ENCODE data around the gene TPM1. TPM values are rescaled to one million over a fixed set of nuclear protein-coding genes. Genes with fewer than 3 reads are reported as not detected.

TPM1 gene
- total RNA-seq, 2 experiments from 2014 or later, result 8.0 to 8.5 TPM

DNA sequence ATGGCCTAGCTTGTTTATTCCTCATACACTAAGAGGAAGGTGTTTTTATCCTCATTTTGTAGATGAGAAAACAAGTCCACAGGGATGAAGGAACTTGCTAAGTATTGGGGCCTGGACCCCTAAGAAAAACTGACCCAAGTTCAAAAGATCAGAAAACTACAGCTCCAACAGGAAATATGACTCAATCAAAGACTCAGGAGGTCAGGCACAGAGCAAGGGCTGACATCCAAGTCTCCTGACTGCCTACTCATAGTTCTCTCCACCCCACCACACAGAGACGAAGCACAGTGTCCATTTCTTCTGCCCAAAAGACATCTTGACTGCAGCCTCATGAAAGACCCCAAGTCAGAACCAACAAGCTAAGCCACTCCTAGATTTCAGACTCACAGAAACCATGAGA, 26.9 kb upstream of the TPM1 start:
- CTCF ChIA-PET, result no interaction called here

DNA sequence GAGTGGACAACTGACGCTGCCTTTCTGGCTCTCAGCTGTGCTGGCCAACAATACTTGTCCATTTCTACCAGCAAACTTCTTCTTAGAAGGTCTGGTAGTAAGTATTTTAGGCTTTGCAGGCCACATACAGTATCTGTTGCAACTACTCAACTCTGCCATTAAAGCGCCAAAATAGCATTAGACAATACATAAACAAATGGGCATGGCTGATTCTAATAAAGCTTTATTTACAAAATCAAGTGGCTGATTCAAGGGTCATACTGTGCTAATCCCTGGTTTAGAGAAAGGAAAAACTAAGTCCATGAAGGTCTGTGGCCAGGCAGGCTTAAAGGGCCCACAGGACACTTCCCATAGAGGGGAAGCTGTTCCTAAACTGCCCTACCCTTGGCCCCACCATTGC, 26.3 kb upstream of the TPM1 start:
- ChIA-PET POLR2A (no interaction called here), CTCF (no interaction called here)

More for the DNA sequence above, 26.9 kb upstream of the TPM1 start:
- POLR2A ChIA-PET, result no interaction called here

DNA sequence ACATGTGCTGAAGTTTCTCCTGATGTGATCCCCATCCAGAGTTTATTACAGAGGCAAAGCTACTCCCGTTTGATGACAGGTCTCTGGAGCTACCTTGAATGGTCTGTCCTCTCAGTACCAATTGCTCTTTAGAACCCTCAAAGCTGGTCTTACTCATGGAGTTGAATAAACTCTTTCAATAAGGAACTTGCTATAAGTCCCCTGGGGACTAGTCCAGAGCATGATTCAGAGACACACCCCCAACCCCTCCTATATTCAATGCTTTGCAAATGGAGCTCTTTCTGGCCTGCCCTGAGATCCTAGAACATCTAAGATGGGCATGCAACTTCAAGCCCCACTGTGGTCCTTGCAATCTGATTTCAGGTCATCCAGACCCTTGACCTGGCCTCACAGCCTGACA, 23.9 kb upstream of the TPM1 start:
- ChIA-PET CTCF (no interaction called here), POLR2A (no interaction called here)

DNA sequence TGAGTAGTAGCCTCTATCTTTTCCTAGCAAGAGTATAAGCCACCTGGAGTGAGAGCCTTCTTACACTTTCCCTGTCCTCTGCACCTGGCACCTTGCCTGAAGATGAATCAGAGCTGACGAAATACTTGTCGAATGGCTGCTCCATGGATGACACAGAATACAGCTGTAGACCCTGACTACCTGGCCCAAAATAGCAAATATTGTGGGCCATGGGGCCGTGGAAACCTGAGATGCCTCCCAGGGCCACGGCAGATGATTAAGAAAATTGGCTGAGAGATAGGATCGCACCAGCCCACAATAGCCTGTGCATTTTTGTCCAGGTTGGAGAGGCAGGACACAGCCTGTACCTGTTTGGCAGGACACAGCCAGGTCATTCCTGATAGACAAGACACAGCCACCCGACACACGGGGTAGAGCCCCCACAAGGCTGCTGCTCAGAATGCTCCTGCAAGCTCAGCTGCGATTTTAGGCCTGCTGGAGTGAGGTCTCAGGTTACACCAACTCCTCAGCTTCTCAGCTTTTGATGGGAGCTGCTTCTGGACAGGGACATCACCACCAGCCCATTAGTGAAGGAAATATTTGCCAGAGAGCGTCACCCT, 22.9 kb upstream of the TPM1 start:
- POLR2A ChIA-PET, result no interaction called here

DNA sequence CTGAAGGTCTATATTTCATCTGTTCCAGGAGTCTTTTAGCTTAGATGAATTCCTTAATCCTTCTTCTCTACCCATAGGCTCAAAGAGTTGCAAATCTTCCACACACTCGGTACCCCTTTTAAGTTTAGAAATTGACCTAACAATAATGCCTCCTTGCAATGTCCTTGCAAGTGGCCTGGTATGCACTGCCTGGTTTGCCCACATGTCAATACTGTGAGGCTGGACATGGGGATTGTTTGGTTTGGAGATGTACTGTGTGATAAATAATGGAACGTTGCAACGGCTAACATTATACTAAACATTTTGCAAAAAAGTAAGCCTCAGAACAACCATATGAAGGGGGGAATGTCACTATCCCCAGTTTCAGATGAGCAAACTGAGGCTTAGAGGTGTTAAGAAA, 22.4 kb upstream of the TPM1 start:
- POLR2A ChIA-PET, result no interaction called here
- CTCF ChIA-PET, result no interaction called here

More for the DNA sequence above, 22.9 kb upstream of the TPM1 start:
- CTCF ChIA-PET, result no interaction called here

DNA sequence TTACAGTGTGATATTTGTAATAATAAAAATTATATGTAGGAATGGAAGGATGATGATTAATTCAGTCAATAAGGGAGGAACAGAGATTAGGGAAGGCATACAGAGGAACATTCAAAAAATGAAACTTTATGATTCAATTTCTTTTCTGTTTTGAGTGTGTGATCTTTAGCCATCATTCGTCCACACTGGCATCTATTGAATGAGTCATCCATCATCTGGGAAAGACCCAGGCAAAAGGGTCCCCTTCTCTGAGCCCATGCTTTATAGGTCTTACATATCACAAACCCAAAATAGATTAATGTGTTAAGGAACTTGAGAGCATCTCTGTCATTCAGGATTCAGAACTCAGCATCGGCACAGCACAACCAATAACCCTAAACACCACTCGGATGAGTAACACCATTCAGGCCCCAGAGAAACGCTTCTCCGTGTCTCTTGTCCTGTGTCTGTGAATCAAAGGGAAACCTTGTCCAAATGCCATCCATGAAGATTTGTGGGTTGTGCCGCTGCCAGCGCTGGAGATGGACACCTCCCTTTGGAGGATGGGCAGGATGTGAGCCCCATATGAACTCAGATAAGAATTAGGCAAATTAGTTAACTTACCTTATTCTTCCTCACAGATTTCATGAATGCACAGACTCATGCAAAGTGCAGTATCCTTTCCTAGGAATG, 21.7 kb upstream of the TPM1 start:
- CTCF ChIA-PET, result no interaction called here
- POLR2A ChIA-PET, result no interaction called here

DNA sequence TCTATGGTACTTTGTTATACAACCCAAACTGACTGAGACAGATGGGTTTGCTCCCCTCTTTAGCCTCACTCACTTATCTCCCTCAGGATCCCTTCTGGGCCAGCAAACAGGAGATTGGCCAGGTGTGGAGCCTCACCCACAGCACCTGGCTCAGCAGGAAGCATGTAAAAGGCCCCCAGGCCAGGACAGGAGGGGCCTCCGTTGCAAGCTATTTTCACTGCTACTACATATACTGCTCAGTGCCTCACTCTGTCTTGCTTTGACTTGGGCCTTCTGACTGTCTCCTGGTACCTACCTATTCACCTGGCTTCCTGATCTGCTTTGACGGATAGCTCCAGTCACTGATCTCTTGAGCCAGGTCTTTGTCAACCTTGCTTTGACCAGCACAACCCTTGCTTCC, 20.4 kb upstream of the TPM1 start:
- CTCF ChIA-PET, result no interaction called here

DNA sequence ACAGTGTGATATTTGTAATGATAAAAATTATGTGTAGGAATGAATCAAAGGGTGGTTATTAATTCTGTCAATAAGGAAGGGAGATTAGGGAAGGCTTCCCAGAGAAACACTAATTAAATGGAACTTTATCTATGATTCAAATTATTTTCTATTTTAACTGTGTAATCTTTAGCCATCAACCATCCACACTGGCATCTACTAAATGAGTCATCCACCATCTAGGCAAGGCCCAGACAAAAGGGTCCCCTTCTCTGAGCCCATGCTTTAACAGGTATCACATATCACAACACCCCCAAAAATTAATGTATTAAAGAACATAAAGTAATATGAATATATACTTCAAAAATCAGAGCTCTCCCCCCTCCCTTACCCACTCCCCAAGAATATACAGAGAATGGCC, 19.9 kb upstream of the TPM1 start:
- POLR2A ChIA-PET, result no interaction called here
- CTCF ChIA-PET, result no interaction called here

More for the DNA sequence above, 20.4 kb upstream of the TPM1 start:
- POLR2A ChIA-PET, result no interaction called here

DNA sequence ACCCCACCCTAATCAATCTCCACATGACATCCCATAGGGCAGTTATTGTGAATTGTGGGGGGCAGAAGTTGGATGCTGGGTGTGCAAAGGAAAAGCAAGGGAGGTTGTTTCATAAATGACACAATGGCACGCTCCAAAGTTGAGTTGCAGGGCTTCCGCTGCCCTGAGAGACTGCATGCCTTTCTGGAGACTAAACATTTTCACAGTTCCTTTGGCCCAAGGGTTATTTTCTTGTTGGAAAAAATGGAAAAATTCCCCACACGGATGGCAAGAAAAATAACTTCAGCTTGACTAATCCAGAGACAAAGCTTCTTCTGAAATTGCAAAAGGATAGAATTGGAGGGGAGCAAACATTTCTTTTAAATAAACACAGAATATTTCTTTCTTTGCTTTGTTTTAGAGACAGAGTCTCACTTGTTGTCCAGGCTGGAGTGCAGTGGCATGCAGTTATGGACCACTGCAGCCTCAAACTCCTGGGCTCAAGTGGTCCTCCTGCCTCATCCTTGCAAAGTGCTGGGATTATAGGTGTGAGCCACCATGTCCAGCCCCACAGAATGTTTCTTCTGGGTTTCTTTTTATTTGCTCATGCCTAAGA, 19.1 kb upstream of the TPM1 start:
- ChIA-PET CTCF (interaction anchor here (1.0 kb wide), 1 partner anchor 25 kb away, joined by 3 read pairs; no protein-coding TSS in a partner anchor), POLR2A (no interaction called here)

DNA sequence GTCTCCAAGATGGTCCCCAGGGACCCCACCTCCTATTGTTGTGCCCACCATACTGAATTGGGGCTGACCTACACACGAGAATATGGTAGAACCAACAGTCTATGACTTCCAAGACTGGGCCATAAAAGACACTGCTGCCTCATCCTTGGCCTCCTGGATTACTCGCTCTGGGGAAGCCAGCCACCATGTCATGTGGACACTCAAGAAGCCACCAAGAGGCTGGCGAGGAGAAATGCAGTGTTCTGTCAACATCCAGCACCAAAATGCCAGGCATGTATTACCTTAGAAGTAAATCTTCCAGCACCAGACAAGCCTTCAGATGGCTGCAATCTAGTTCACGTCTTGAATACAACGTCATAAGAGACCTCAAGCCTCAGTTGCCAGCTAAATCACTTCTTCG, 17.1 kb upstream of the TPM1 start:
- ChIA-PET POLR2A (no interaction called here), CTCF (no interaction called here)

DNA sequence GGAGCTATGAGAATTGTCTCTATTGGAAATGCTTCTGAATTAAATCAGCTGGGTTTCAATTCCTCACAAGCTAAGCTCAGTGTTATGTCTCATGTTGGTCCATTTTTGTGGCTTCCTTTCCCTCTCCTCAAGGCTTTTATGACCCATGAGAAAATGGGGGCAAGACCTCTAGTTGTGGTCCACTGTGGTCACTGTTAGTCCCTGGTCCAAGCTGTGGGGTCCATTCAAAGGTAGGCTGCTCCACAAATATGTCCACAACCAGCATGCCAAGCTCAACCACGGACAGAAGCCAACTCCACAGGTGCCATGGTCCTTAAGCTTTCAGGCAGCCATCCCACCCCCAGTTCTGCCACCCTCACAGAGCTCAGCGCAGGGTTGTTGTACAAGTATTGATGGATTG, 14.9 kb upstream of the TPM1 start:
- ChIA-PET CTCF (no interaction called here), POLR2A (no interaction called here)

DNA sequence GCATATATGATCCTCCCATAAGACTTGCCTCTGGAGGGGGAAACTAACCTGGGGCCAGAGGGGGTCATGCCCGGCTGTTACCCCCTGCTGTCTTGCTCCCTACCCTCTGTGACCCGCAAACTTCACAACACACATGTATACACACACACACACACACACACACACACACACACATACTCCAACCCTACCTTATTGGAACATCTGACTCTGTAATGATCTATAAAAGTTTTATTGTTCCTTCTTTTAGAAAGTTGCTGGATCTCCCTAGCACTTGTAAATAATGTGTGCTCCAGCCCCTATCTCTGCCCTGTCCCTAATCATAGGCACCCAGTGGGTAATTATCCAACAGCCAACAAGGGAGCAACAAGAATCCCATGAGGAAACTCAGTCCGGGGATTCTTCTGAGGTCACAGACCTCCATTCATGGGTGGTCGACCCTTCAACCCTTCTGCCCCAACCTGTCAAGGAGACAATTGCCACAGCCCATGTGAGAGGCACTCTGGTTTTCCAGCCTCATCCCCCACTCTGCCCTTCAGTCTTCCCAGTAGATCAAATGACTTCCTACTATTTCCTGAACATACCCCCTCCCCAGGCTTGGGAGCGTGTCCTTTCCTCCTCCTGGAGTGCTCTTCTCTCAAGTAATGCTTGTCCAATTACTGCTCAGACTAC, 14.0 kb upstream of the TPM1 start:
- POLR2A ChIA-PET, result no interaction called here
- CTCF ChIA-PET, result no interaction called here

DNA sequence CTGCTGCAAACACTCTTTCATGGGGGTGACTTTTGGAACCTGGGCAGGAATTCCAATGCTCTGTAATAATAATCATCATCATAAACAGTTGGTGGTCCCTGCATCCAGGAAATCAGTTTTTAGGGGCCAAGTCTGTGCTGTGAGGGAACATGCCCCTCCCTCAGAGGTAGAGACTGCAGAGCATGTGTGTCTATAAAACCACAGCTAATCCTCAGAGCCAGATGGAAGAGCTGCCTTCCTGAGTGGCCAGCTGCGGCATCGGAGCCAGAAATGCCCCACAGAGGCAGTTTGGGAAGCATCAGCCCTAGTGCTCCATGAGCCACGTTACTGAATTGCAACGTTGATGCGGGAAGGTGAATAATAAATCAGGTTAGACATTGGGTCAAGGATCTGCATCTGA, 12.9 kb upstream of the TPM1 start:
- ChIA-PET CTCF (no interaction called here), POLR2A (no interaction called here)

DNA sequence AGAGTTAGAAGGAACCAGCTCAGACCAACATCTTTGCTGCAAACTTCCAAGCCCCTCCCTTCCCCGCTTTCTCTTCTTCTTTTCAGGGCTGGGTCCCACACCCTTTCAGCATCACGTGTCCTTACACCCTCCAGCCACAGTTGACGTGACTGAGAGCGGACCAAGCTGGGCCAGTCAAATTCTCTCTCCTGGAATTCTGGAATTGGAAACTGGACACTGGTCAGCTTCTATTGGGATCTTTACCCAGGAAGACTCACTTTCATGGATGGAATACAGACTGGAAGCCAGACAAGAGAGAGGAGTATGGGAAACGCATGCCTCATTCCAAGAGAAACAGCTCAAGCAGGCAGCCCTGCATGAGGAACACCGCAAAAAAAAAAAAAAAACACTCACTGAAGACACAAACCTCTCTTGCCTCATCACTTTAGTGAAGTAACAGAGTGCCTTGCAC, 12.4 kb upstream of the TPM1 start:
- POLR2A ChIA-PET, result no interaction called here
- CTCF ChIA-PET, result interaction anchor here (1.1 kb wide), 1 partner anchor 18 kb away, joined by 4 read pairs; no protein-coding TSS in a partner anchor

DNA sequence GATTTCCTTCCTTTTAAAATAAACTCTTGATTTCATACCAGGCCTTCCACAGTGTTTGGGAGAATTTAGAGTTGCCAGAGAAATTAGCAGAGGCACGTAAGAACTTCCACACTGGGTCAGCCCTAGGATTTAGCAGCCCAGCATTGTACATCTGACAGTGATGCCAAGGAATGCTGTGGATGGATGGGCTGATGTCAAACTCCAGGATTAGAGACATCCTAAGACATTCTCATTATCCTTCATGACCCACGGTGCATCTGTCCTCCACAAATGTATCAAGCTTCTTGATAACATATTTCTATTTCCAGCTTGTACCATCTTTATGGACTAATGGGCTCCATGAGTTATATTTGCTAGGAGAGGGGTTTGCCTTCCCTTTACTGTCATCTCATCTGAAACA, 8.0 kb upstream of the TPM1 start:
- ChIA-PET POLR2A (no interaction called here), CTCF (no interaction called here)

DNA sequence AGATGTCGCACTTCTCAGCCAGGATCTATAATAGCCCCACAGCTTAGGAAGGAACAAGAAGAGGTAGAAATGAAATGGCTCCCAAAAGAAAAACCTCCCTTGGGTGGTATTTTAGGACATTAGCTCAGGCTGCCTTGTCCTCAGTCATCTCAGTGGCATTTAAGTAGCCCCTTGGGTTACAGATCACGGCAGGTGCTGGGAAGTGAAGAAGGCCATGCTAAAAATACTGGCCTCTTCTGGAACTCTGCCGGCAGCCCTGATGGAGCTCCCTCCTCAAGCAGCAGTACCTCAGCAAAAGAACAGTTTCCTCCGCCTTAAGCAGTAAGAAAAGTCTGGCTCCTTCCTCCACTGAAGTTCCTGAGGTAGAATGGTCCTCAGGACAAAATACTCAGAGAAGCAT, 7.3 kb upstream of the TPM1 start:
- ChIA-PET CTCF (no interaction called here), POLR2A (no interaction called here)

DNA sequence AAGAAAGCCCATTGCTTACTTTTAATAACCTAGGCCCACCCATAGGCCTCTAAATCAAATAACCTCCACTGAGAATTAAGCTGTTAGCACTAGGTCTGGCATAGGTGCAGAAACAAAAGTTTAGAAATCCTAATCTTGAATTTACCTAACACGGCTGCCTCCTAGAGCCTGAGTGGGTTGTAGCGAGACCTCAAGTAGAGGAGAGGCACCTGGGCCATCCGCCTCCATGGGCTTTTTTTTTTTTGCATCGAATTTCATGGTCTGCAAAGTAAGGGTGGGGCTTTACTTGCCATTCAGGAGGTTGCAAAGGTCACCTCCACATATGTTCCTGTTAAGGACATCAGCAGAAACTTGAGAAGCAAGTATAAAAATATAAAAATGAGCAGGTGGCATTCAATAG, 6.6 kb upstream of the TPM1 start:
- ChIA-PET CTCF (no interaction called here), POLR2A (no interaction called here)

DNA sequence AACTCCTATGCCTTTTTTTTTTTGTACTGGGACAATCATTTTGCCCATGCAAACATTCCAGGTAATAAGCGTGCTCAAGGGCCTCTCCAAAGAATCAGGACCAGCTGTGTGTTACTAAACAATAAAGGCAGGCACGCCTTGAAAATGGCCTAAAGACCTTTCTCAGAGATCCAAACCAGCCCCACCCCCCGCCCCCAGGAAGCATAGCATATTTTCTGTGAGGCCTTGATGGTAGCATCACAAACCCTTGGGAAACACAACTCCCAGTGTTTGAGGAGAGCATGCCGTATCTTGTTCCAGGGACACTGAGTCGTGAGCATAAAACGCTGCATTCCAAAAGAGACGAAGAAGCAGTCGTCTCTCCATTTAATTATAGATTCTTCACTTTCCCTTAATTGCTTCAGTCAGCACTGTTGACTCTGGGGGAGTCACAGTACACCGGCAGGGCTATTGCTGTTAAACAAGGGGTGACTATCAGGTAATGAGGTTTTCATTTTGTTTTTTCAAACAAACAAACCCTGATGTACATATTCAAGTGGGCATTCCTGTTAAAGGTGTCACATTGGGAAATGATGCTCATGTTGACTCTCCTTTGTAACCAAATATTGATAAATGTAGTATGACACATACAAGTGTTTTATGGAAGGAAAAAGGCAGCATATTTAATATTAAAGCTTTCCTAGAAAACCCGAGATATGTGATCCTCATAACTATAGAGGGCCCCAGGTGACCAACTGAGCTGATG, 4.4 kb upstream of the TPM1 start:
- CTCF ChIA-PET, result interaction anchor here (1.2 to 2.1 kb wide), 2 partner anchors 10 kb away, joined by 3 to 7 read pairs; no protein-coding TSS in a partner anchor
- POLR2A ChIA-PET, result no interaction called here

DNA sequence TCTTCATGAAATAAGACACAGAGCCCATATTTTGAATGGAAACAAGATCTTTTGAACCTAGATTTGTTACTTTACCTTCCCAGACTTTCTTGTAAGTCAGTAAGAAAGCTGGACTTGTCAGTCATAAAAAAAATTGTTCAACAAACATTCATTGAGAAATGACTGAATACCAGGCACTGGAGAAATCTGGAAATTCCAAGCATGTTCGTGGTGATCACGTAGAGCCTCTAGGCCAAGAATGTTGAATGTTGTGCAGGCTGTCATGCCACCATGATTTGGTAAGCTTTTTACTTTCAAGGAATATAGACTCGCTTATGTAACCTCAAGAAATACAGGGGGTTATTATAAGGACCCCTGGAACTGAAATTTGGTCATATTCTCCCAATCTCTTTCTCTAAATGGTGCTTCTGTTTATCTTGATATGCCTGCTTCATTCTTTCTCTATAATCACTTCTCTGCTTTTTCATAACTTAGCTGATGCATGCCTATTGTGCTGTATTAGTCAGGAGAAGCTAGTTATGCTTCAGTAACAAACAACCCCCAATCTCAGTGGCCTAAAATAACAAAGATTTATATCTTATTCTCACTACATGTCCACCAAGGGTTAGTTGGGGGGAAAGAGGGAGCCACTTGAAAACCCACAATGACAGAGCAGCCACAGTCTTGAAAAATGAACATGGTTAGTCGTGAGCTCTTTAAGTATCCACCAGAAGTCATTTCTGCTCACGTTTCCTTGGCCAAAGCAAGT, 3.4 kb upstream of the TPM1 start:
- ChIA-PET POLR2A (no interaction called here), CTCF (interaction anchor here (2.1 kb wide), 1 partner anchor 9 kb away, joined by 7 read pairs; no protein-coding TSS in a partner anchor)

DNA sequence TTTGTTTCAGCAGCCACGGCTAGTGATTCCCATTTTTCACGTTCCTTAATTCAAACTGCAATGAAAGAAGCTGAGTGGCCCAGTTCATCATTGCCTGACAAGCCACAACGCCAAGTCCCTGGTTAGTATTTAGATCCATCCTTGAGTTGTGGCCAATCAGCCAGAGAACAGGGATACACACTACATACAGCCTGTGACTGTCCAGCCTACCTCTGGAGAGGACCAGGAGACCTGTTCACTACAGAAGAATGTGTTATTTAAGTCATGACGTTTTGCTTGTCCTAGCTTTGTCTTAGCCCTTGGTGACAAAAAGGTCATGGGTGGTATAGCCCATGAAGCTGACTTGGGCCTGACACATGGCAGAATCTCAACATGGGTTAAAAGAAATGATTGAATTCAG, 2.7 kb upstream of the TPM1 start:
- ChIA-PET POLR2A (no interaction called here), CTCF (interaction anchor here (2.1 kb wide), 1 partner anchor 8 kb away, joined by 7 read pairs; no protein-coding TSS in a partner anchor)

Data from activated CD8-positive, alpha-beta memory T cell treated with anti-CD3 and anti-CD28 coated beads for 36 hours (primary cell).